GM19452 (cell line): ENCODE results near the gene OTOGL.
"Not testable (repeated sequence)": the region's sequence is repeated elsewhere in the genome, so short reads cannot be mapped to it uniquely, and the experiment has no call there.

ENCODE experiments used
- ATAC-seq: cut with Tn5 transposase; IDR thresholded peaks from one replicate; pipeline ENCODE4 v1.9.1; 2021; ENCODE audit not compliant: unreplicated experiment

The OTOGL gene

GRCh38 chr12:80218925-80219324, 119.6 kb downstream of the OTOGL start:
- ATAC-seq, result not testable (repeated sequence)

GRCh38 chr12:80219345-80219744, 120.0 kb downstream of the OTOGL start:
- no peak for ATAC-seq

GRCh38 chr12:80222261-80222660, 122.9 kb downstream of the OTOGL start:
- no peak for ATAC-seq

- no peak for ATAC-seq
Observed at GRCh38 chr12:80226576-80226975, 127.2 kb downstream of the OTOGL start.

GRCh38 chr12:80227904-80228303, 128.6 kb downstream of the OTOGL start:
- ATAC-seq, result not testable (repeated sequence)

GRCh38 chr12:80230068-80230467, 130.7 kb downstream of the OTOGL start:
- ATAC-seq, result no peak

- ATAC-seq, result no peak
Observed at GRCh38 chr12:80232837-80233236, 133.5 kb downstream of the OTOGL start.

- ATAC-seq, result no peak
Observed at GRCh38 chr12:80233926-80234325, 134.6 kb downstream of the OTOGL start.

GRCh38 chr12:80234667-80235066, 135.3 kb downstream of the OTOGL start:
- no peak for ATAC-seq

GRCh38 chr12:80235944-80236343, 136.6 kb downstream of the OTOGL start:
- no peak for ATAC-seq

- ATAC-seq, result no peak
Observed at GRCh38 chr12:80239867-80240266, 140.5 kb downstream of the OTOGL start.

GRCh38 chr12:80241576-80242273, 142.4 kb downstream of the OTOGL start:
- no peak for ATAC-seq

GRCh38 chr12:80242321-80242720, 143.0 kb downstream of the OTOGL start:
- ATAC-seq, result no peak

GRCh38 chr12:80249581-80249980, 150.2 kb downstream of the OTOGL start:
- not testable (repeated sequence) for ATAC-seq

GRCh38 chr12:80257920-80258319, 158.6 kb downstream of the OTOGL start:
- ATAC-seq, result no peak

- ATAC-seq, result no peak
Observed at GRCh38 chr12:80260269-80260668, 160.9 kb downstream of the OTOGL start.

- no peak for ATAC-seq
Observed at GRCh38 chr12:80261403-80261802, 162.1 kb downstream of the OTOGL start.

GRCh38 chr12:80262346-80262745, 163.0 kb downstream of the OTOGL start:
- ATAC-seq, result no peak

- no peak for ATAC-seq
Observed at GRCh38 chr12:80262771-80263170, 163.4 kb downstream of the OTOGL start.

GRCh38 chr12:80264386-80264785, 165.0 kb downstream of the OTOGL start:
- ATAC-seq, result no peak

GRCh38 chr12:80264891-80265290, 165.6 kb downstream of the OTOGL start:
- ATAC-seq, result no peak

GRCh38 chr12:80268924-80269749, 169.8 kb downstream of the OTOGL start:
- peak; percentile 59 for ATAC-seq
